ENCODE results near the gene LRGUK.
A peak's percentile ranks its signal among the peaks of the same experiment; 100 is the strongest.

Gene LRGUK

DNA sequence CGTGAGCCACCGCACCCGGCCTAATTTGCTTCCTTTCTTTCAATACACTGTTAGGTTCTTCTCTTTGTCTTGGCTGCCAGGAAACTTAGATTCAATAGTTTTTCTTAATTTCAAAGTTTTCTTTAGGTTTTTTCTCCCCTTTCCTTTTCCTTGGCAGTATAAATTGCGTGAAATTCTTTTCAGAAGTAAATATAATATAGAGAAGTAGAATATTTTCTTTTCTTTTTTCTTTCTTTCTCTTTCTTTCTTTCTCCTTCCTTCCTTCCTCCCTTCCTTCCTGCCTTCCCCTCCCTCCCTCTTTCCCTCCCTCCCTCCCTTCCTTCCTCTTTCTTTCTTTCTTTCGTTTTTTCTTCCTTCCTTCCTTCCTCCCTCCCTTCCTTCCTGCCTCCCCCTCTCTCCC, 1.7 kb downstream of the LRGUK start:
- DNase-seq (ENCODE audit: low spot score): no peak

DNA sequence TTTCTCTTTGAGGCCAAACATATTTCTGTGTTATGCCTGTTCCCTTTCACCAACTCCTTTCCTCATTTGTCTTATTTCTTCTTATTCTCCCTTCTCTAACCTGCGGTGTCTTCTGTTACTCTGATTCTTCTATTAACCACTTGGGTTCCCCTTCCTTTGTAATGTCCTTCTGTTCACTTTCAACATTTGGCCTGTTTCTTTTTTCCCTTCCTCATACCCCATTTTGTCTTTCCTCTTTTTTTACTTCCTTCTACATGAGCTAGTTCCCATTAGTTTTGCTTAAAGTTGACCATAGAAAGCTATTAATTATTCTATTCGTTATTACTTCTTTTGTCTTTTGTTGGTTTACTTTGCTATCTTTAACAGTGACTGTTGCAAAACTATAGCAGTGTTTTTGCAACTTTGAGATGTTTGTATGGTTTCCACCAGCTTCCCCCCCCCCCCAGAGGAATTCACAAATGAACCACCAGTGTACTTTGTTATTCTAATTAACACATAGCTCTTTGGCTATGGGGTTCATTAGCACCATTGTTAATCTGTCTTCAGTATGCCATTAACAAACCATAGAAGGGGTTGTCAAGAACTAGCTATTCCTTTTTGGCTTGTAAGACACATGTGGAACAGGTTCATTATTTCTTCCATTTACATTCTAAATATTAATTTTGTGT, 2.9 kb downstream of the LRGUK start:
- DNase-seq (ENCODE audit: low spot score): no peak

DNA sequence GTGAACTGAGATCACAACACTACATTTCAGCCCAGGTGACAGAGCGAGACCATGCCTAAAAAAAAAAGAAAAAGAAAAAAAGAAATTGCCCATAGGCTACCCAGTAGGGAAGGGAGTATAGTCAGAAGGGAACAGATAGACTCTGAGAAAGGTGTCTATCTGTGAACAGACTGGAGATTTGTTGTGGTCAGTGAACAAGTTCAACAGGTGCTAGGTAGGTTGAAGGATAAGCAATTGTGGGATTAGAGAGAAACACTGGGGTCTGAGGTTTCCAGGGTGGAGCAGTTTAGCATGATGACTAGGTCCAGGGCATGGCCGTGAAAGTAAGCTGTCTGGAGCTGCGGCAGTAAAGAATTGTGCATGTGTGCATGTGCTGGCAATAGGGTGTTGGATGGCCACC, 6.9 kb downstream of the LRGUK start:
- no peak for DNase-seq (ENCODE audit: low spot score)

DNA sequence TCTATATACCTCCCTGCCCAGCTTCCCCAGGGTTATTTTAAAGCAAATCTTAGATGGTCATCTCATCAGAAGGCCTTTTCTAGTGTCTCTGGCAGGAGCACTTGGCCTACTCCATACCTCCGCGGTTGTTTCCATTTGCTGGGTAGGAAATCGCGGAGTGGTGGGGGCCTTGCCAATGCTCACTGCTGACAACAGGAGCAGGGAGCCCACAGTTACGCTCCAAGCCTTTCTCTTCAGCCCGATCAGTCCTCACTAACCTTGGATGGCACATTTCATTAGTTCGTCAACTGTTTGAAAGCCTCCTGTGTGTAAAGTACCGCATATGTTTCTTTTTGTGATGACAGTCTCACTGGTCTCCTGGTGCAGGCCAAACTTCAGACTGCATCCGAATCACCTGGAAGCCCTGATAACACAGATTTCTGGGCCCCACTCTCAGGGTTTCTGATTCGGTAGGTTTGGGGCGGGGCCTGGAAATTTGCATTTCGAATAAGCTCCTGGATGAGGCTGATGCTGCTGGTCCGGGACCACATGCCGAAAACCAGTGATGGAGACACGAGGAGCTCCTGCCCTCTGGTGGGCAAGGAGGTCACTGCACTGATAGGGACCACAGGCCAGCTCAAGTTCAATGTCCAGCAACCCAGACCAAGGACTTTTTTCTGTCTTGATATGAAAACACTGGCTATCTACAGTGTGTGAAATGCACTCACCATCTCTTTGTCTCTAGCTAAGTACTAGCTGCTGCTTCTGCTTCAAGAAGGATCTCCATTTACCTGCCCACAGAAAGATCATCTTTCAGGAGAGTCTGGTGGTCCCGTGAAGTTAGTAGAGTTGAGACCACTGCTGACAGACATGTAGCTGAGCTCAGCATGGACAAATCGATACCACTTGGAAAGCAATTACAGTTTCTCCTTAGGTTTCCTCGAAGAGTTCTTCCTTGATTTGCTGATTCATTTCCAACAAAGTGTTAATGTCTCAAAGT, 14.0 kb downstream of the LRGUK start:
- DNase-seq (ENCODE audit: low spot score): peak; percentile 79

DNA sequence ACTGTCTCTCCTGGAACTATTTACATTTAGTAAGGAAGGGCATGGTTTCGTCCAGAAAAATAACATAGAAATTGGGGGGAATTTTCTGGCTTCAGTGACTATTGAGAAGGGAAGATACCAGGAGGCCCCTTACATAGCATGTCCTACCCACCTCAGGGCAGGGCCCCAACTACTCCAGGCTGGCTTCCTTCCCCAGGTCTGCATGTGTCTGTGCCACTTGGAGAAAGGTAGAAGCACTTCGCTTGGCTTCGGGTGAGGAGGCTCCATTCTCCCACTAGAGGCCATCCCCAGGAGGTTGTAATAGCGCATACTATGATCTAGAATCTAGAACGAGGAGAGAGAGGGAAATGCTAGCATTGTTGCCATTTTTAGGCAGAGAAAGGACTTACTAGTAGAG, 14.7 kb downstream of the LRGUK start:
- no peak for DNase-seq (ENCODE audit: low spot score)

DNA sequence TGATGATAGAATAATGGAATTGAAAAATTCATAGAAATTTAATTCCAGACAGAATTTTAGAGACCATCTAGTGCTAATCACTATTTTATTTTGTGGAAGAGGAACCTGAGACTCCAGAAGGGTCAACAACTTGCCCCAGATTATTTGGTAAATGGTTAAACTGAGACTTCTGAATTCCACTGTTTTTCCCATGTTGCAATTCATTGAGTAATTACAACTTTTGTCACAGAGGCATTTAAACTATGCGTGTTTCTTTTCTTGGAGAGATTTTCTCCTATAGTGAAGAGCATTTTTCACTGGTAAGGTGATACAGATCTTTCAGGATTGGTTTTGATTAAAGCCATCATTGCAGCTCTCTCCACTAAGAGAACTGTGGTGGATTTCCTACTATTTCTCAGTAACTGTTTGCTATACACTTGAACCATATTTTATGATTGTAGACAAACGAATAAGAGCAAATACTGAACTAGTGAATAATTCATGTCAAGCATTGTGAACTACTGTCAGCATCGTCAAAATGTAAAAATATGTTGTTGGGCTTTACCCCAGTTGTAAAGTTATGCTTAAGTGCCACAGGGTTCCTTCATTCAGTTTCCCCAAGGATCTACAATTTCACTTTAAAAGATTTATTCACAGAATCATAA, 26.5 kb downstream of the LRGUK start:
- no peak for DNase-seq (ENCODE audit: low spot score)

DNA sequence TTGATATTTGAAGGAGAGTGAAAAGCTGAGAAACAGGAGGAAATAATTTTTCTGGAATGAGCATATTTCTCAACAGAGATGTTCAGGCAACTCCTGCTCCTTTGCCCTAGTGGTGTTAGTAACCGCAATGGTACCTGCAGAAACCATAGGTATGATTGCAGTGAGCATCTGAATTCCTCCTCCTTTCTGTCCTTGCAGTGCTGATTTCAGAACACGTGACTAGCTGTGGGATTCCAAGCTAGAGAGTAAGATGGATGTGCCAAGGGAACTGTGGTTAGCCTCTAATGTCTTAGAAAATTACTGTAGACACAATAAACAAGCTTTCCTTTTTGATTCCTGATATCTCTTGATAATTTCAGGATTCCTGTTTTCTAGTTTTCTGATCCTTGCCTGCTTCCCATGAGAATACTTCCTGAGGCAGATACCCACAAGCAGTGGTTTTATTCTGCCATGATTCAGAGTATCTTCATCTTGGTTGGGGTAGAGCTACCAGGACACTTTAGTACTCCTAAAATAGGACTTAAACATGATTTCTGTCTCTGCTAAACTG, 27.5 kb downstream of the LRGUK start:
- no peak for DNase-seq (ENCODE audit: low spot score)

DNA sequence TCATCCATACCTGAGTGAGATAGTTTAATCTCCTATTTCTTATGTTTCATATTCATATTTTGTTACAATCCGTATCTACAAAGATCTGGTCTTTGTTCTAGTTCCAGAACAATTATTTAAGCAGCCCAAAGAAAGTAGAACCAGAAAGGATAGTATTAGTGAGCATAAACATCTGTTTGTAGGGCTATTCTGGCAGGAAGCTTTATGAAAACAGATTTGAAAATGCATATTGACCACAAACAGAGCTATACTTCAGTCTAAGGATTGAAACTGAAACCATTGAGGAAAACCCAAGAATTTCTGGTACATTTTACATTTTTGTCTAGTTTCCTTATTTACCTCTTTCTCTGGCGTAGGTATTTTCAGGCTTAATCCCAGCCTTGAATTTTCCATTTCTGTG, 28.1 kb downstream of the LRGUK start:
- no peak for DNase-seq (ENCODE audit: low spot score)

DNA sequence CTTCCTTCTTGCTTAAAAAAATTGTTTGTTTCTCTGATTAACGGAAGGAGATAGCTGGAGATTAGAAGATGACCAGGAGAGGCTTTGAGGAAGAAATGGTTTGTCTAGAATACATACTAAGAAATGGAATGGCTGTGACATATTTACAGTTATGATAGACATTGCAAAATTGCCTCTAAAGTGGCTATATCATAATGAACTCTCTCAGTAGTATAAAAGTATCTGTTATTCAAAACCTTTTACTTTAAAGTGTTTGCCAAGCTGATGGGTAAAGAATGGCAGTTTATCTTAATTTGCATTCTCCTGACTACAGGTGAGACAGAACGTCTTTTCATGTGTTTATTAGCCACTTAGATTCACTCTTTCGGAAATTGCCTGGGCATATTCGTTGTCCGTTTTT, 28.7 kb downstream of the LRGUK start:
- DNase-seq (ENCODE audit: low spot score): no peak

DNA sequence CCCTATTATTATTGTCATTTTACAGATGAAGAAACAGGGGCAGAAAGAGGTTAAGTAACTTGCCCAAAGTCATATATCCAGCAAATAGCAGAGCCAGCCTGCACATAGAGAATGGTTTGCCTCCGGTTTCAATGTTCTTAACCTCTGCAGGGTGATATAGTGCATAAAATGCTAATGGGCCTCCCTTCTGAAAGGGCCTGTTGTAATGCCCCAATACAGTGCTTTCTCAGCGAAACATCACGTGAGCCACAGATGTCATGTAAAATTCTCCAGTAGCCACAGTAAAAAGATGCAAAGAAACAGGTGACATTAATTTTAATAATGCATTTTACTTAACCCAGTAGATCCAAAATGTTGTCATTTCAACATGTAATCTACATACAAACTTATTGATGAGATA, 38.1 kb downstream of the LRGUK start:
- no peak for DNase-seq (ENCODE audit: low spot score)

DNA sequence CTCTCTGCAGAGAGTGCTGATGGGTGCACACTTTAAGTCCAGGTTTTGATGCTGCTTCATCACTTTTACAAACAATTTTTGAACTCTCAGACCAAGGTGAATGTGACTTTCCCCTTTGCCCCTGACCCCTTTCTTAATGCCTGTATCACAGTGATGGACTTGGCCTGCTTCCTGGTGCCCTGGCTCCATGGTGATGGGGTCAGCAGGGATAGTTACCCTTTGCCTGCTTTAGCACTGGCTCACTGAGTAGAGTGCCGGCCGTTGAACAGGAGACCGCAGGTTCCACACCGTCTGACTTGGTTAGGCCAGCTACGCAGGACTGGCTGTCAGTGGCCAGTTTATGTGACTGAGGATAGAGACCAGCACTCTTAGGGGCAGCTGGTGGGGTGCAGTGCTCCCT, 40.1 kb downstream of the LRGUK start:
- DNase-seq (ENCODE audit: low spot score): no peak

DNA sequence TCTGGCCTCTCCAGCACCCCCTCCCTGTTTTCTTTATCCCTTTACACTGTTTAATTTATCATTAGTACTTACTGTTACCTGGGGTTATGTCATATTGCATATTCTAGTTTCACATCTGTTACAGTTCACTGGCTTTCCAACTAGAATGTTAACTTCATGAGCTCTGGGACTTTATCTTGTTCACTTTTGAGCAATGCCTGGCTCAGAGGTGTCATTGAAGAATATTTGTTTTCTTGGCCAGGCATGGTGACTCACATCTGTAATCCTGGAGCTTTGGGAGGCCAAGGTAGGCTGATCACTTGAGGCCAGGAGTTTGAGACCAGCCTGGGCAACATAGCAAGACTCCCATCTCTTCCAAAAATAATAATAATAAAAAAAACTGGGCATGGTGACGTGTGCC, 40.7 kb downstream of the LRGUK start:
- DNase-seq (ENCODE audit: low spot score): no peak

DNA sequence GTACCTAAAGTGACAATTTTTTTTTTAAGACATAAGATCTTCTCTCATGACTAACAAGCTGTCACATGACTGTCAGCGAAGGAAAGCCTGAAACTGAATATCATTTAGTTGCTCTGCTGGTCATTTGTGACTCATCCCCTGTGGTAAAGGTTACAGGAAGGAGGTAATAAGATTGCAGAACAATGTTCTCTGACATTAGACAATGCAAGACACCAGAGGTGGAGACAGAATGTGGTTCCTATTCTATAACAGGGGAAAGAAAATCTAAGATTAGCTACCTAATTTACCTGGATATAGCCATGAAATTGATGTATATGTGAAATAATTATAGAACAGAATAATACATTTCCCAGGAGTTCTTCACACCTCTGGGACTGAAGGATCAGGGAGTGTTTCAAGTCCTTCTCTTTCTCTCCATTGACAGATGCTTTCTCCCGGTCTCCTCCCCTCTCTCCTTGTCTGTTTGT, 47.7 kb downstream of the LRGUK start:
- DNase-seq (ENCODE audit: low spot score): no peak

DNA sequence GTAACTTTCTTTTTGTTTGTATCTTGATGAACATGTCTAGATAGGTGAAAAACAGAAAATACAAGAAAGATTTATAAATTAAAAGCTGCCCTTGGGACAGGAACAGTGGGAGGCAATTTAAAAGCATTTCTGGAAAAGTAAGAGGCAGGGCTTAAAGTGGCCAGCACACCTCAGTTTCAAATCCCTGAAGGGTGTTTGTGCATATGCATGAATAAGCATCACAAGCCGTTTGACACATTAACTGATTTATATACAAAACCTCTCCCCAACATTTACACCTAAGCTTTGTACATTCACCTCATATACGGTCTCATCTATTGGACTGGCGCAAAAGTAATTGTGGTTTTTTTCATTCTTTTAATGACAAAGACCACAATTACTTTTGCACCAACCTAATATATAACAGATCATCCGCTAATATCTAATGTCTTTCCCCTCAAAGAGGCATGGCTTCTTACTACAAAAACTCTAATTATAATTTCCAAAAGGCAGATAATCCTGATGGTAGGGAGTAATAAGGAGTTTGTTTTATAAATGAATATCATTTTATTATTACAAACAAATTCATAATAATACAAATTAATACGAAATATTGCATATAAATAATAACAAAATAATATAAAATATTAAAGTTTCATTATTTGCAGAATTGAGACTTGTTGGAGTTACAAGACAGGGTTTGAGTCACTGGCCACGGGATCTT, 48.3 kb downstream of the LRGUK start:
- DNase-seq (ENCODE audit: low spot score): no peak

DNA sequence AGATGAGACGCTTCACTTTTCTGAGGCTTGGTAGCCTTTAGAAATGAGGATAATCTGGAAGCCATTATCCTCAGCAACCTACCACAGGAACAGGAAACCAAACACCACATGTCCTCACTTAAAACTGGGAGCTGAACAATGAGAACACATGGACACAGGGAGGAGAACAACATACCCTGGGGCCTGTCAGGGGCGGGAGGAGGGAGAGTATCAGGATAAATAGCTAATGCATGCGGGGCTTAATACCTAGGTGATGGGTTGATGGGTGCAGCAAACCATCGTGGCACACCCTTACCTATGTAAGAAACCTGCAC, 48.9 kb downstream of the LRGUK start:
- DNase-seq (ENCODE audit: low spot score): no peak

DNA sequence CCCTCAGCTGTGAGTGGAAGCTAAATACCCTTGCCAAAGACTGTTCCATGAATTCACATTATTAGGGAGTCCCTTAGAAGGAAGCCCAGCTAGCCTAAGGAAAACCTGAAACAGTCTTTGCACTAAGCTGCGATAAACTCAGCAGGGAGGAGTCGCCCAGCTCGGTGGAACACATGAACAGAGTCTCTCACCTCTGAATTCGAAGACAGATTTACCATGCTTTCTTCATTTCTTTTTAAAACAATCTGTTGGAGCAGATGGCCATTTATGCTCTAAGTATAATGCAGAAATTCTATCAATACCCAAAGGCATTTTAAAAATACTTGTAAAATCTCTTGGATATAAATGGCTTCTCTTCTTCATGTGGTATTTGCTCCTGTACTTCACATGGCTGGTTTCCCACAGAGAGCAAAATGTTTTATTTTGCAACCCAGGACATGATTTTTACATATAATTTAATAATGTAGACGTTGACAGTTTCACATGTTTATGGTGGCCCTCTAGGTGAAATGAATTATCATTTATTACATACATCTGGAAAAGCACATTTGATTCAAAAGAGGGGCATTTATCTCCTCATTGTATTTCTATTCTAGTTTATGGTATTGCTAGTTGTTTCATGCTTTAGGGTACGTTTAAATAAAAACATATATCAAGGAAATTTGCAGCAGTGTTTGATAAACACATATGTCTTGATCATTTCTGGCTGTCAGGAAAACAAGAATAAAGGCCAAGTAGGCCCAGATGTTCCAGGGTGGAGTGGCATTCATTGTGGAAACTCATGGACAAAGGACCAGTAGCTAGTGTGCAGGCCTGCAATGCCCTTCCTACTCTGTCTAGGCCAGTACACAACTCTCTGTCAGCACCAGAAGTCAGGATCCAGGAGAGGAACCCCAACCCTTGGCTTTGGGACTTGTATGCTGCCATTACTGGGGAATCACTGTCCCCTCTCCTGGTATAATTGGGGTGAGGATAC, 52.2 kb downstream of the LRGUK start:
- DNase-seq (ENCODE audit: low spot score): no peak

DNA sequence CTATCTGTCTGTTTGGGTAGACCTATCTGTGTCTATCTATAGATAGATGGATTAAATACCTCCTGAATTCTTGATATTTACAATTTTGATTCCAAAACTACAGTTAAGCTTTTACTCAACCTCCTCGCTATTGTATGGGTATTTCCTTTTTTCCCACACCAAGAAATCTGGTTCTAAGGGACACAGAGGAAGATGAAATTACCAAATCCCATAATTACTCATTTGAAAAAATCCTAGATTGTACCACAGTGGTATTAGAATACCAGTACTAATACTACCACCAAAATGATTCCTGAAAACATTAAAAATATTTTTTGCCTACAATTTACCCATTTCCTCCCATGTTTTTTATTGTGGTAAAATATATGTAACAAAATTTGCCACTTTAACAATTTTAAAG, 53.2 kb downstream of the LRGUK start:
- no peak for DNase-seq (ENCODE audit: low spot score)

DNA sequence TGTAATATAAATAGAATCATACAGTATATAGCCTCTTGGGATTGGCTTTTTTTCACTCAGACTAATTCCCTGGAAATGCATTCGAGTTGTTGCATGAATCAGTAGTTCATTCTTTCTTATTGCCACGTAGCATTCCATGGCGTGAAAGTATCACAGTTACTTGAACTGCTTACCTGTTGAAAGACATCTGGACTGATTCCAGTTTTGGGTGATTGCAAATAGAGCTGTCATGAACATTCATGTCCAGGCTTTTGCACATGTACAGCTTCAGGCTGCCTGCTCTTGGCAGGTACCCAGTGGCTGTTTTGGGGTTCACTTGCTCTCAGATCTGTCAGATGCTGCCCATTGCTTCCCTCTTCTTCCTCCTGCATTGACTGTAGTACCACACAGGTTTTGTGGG, 54.9 kb downstream of the LRGUK start:
- DNase-seq (ENCODE audit: low spot score): no peak

DNA sequence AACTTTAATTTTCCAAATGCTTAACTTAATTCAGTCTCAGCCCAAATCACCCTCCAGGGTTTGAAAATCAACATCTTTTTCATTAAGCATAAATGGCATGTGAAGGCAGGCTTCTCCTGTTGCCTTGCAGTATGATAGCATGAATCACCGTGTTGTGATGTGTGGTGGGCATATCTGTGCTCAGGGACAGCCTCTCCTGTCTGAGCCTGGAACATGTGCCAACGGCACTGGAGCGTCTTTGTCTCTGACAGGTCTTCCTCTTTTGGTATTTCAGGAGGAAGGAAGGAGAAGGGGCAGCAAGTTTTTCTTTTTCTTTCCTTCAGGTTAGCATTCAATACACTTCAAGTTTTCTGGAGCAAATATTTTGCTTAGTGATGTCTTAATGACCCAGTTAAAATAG, 57.6 kb downstream of the LRGUK start:
- no peak for DNase-seq (ENCODE audit: low spot score)

DNA sequence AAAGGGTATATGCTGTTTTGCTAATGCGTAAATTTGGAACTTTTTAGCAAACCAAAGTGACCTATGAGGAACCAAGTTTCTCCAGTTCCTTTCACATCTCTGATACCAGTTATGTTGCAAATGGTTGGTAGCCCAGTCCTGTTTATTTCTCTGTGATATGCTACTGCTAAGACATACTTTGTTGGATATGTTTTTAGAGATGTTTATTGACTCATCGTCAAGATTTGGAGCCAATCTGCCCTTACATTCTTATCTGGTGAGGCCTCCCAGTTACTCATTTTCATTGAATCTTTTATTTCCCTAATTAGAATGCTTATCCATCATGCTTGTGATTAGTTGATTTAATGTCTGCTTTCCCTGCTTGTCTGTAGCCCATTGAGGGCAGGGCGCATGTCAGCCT, 58.9 kb downstream of the LRGUK start:
- no peak for DNase-seq (ENCODE audit: low spot score)

DNA sequence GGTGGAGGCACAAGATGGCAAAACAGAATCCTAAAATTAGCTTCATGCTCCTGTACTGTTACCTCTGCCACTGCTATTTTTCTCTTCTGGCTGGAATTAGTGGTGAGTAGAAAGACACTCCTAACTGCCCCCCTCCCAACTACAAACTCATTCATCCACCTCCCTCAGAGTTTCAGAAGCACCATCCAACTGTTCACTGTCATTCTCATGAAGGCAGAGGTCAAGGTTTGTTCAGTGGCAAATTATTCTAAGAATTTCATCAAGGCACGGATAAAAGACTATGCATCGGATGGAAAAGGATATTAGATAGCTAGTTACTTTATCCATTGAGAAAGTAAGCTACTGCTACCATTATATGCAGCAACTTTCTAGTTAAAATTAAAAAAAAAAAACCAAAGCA, 59.7 kb downstream of the LRGUK start:
- DNase-seq (ENCODE audit: low spot score): no peak
